Pancreas (tissue), 10 donors: Measurements from ENCODE around the gene BABAM2. TPM values are rescaled to one million over a fixed set of nuclear protein-coding genes. Genes with fewer than 3 reads are reported as not detected.

Source experiments
- ATAC-seq, 4 donors: fragments of 200-7000 bp; cut with Tn5 transposase; one replicate each; pipeline versions ENCODE4 v1.8.0 to v1.9.1; 2020; ENCODE audit warnings: mild to moderate bottlenecking in 4 of 4, moderate library complexity in 4 of 4
- DNase-seq, 6 donors: peaks; one replicate each; pipeline ENCODE4 v3.0.0-alpha.2; 2020
- FAIRE-seq: peaks from 2 replicates; lab custom pipeline; 2012; peaks lifted over from hg19 to GRCh38; lab: Jason Lieb, UNC
- H3K27ac ChIP-seq, 4 donors: fragments of 200-600 bp; sonication (generic); 1 replicate in 3 of 4; 2 replicates in 1 of 4; pipeline versions ENCODE4 v1.5.0 to v1.8.0; 2020
- H3K27me3 ChIP-seq, 4 donors: fragments of 200-600 bp; one replicate each; pipeline ENCODE4 v1.8.0; 2021
- H3K36me3 ChIP-seq, 3 donors: fragments of 200-600 bp; sonication (generic) in 1 of 3; one replicate each; pipeline versions ENCODE4 v1.5.0 to v1.8.0; 2020 to 2021
- H3K4me1 ChIP-seq, 3 donors: fragments of 200-600 bp; one replicate each; pipeline ENCODE4 v1.8.0; 2021
- H3K4me3 ChIP-seq, 4 donors: fragments of 200-600 bp; sonication (generic) in 2 of 4; one replicate each; pipeline versions ENCODE4 v1.5.0 to v1.8.0; 2020 to 2021
- H3K9me3 ChIP-seq, 4 donors: fragments of 200-600 bp; one replicate each; pipeline ENCODE4 v1.8.0; 2021
- CTCF ChIP-seq, 4 donors: fragments of 200-600 bp; sonication (generic) in 3 of 4; IDR thresholded peaks; one replicate each; pipeline versions ENCODE4 v1.5.0 to v1.8.0; 2021; ENCODE audit warnings: antibody characterized with exemption in 4 of 4
- WGBS, 2 donors: extraction: QIAGEN DNeasy Blood & Tissue Kit; methylation state at CpG; one replicate each; pipeline ENCODE4 v1.1.7; 2013; 5-methylcytosine and 5-hydroxymethylcytosine counted together
- intact Hi-C, 3 donors: fragments of 100-400 bp; cut with DNase I; formaldehyde crosslinking; loops; one replicate each; pipeline versions ENCODE4 v1.11.1 to v1.14.2; 2022
- polyA plus RNA-seq, 2 donors: library from polyadenylated mRNA; stranded (reverse); fragments of 200-250 nt; gene quantifications; one replicate each; pipeline ENCODE4 v1.2.3, GENCODE V29; 2013
- total RNA-seq, 6 donors: library from RNA; stranded (reverse); fragmentation: NEBNext Ultra II Directional in 4 of 6; extraction: Animal tissue kit (Norgen Biotek cat#: 25700) in 4 of 6; gene quantifications; one replicate each; pipeline versions ENCODE4 v1.2.1 to v1.2.4, GENCODE V29; 2021 to 2023
- donor health status: healthy with polysubstance abuse.
- donor health status: DM: no; HTN: no; CAD: no; lungs with moderate emphysema.
- donor health status: DM: no; HTN: no; CAD: no.
- donor health status: control.
- donor health status: control.
- donor health status: Bipolar disorder and iron deficiency.
- donor health status: DM: yes; HTN: yes; CAD: no.
- donor health status: DM: no; HTN: no; CAD: no.
- donor health status: DM: no; HTN: no; CAD: no.
- donor health status: DM: yes; HTN: yes; CAD: no.

The BABAM2 gene
- total and polyA plus RNA-seq, 8 donors, result 9.4 to 21.3 (median 15.6) TPM

- Histone ChIP-seq H3K27ac (no peak overlapping the region), H3K4me1 (peaks cover 0 to 7% (median 0%) of the 10 kb centered on the region in 3 donors)
- no peak for FAIRE-seq
These were observed 383.2 kb downstream of the BABAM2 start for GRCh38 chr2:28273751-28274150.

GRCh38 chr2:28274911-28275685 is 384.6 kb downstream of the BABAM2 start:
- H3K9me3 ChIP-seq, result no peaks in the 10 kb centered on the region
- TF ChIP-seq CTCF (IDR thresholded peaks at IDR 0.05), result no peak
- no peaks in the 10 kb centered on the region for H3K4me1 ChIP-seq
- no peaks in the 10 kb centered on the region for H3K27me3 ChIP-seq
- H3K27ac ChIP-seq, result no peak overlapping the region
- no peaks in the 10 kb centered on the region for H3K36me3 ChIP-seq
- no peak overlapping the region for H3K4me3 ChIP-seq
- ATAC-seq (peak in 3 of 4 donors; percentile 15 to 72 (median 59)), FAIRE-seq (no peak), DNase-seq (no peak)
- intact Hi-C loops, result no loop called here
- WGBS, 2 donors, result 85% methylated on average over 11 of the region's 11 CpGs

More at GRCh38 chr2:28273751-28274150, 383.2 kb downstream of the BABAM2 start:
- Histone ChIP-seq H3K36me3 (no peaks in the 10 kb centered on the region), H3K9me3 (no peaks in the 10 kb centered on the region), H3K4me3 (no peak overlapping the region), H3K27me3 (no peaks in the 10 kb centered on the region)
- intact Hi-C loops, result no loop called here
- no peak for TF ChIP-seq CTCF (IDR thresholded peaks at IDR 0.05)
- WGBS, 2 donors, result 92 to 94% methylated on average over 6 of the region's 6 CpGs
- DNase-seq, result no peak
- ATAC-seq, result peak in 2 of 4 donors; percentile 10 to 19

GRCh38 chr2:28276076-28276618 is 385.6 kb downstream of the BABAM2 start:
- intact Hi-C loops, result no loop called here
- no peaks in the 10 kb centered on the region for H3K27me3 ChIP-seq
- no peaks in the 10 kb centered on the region for H3K9me3 ChIP-seq
- no peak overlapping the region for H3K27ac ChIP-seq
- no peaks in the 10 kb centered on the region for H3K36me3 ChIP-seq
- H3K4me3 ChIP-seq, result no peak overlapping the region
- no peak for DNase-seq
- H3K4me1 ChIP-seq, result no peaks in the 10 kb centered on the region
- peak; percentile 17 for FAIRE-seq
- TF ChIP-seq CTCF (IDR thresholded peaks at IDR 0.05), result no peak
- 90% methylated on average over 11 of the region's 11 CpGs for WGBS, 2 donors
- ATAC-seq, result peak in 3 of 4 donors; percentile 32 to 73 (median 61)

GRCh38 chr2:28276807-28277206 is 386.3 kb downstream of the BABAM2 start:
- Histone ChIP-seq H3K27ac (no peak overlapping the region), H3K27me3 (no peaks in the 10 kb centered on the region), H3K4me1 (no peaks in the 10 kb centered on the region), H3K4me3 (no peak overlapping the region), H3K9me3 (no peaks in the 10 kb centered on the region), H3K36me3 (no peaks in the 10 kb centered on the region)
- no peak for TF ChIP-seq CTCF (IDR thresholded peaks at IDR 0.05)
- no peak for DNase-seq
- no peak for ATAC-seq
- intact Hi-C loops, result no loop called here
- 93 to 97% methylated on average over 9 of the region's 9 CpGs for WGBS, 2 donors
- no peak for FAIRE-seq

GRCh38 chr2:28277466-28277865 is 386.9 kb downstream of the BABAM2 start:
- no peak for TF ChIP-seq CTCF (IDR thresholded peaks at IDR 0.05)
- no peak for DNase-seq
- H3K4me1 ChIP-seq, result no peaks in the 10 kb centered on the region
- intact Hi-C loops, result no loop called here
- no peaks in the 10 kb centered on the region for H3K9me3 ChIP-seq
- no peak for FAIRE-seq
- no peaks in the 10 kb centered on the region for H3K27me3 ChIP-seq
- no peak overlapping the region for H3K4me3 ChIP-seq
- H3K36me3 ChIP-seq, result no peaks in the 10 kb centered on the region
- H3K27ac ChIP-seq, result no peak overlapping the region
- WGBS, 2 donors, result 84% methylated on average over 7 of the region's 7 CpGs
- ATAC-seq, result no peak
